ENCODE measurements around the gene NPAS3.

DNA sequence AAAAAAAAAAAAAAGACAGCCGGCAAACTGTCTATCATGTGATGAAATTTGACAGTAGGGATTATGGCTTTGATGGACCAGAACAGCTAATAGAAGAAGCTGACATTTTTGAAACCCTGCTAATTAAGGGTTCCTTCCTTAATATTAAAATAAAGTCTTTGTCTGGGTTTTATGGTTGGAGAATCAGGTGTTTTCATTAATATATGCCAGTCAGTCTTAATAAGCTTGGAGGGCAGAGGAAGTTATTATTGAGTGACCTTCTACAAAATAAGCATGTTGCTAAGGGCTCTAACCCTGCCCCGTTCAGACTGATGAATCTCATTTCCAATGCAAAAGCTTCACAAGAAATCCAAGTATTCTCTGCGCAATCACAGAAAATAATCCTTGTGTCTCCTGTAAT lies 722.4 kb downstream of the NPAS3 start:
- TF ChIP-seq, protein P1, sequence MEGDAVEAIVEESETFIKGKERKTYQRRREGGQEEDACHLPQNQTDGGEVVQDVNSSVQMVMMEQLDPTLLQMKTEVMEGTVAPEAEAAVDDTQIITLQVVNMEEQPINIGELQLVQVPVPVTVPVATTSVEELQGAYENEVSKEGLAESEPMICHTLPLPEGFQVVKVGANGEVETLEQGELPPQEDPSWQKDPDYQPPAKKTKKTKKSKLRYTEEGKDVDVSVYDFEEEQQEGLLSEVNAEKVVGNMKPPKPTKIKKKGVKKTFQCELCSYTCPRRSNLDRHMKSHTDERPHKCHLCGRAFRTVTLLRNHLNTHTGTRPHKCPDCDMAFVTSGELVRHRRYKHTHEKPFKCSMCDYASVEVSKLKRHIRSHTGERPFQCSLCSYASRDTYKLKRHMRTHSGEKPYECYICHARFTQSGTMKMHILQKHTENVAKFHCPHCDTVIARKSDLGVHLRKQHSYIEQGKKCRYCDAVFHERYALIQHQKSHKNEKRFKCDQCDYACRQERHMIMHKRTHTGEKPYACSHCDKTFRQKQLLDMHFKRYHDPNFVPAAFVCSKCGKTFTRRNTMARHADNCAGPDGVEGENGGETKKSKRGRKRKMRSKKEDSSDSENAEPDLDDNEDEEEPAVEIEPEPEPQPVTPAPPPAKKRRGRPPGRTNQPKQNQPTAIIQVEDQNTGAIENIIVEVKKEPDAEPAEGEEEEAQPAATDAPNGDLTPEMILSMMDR (IDR thresholded peaks at IDR 0.05): no peak
- no peak for TF ChIP-seq POLR2A (IDR thresholded peaks at IDR 0.05)
